HEK293T (cell line): ENCODE data around the gene OR5F1.

ENCODE experiments used
- ARNT ChIP-seq: fragments of 450-650 bp; IDR thresholded peaks from 2 replicates; pipeline ENCODE4 v1.6.1; 2017; ENCODE audit warnings: mild to moderate bottlenecking
- BHLHE40 ChIP-seq: fragments of 450-650 bp; IDR thresholded peaks from 2 replicates; pipeline ENCODE4 v1.6.1; 2016; ENCODE audit warnings: mild to moderate bottlenecking, moderate library complexity, borderline replicate concordance
- CTBP1 ChIP-seq: fragments of 450-650 bp; IDR thresholded peaks from 2 replicates; pipeline ENCODE4 v1.6.1; 2016; ENCODE audit warnings: borderline replicate concordance
- ELF4 ChIP-seq: fragments of 450-650 bp; IDR thresholded peaks from 2 replicates; pipeline ENCODE4 v1.6.1; 2017; ENCODE audit warnings: antibody characterized with exemption
- FOXA1 ChIP-seq: fragments of 450-650 bp; IDR thresholded peaks from 2 replicates; pipeline ENCODE4 v1.6.1; 2016; ENCODE audit warnings: mild to moderate bottlenecking
- FOXK2 ChIP-seq: fragments of 450-650 bp; IDR thresholded peaks from 2 replicates; pipeline ENCODE4 v1.6.1; 2016; ENCODE audit warnings: mild to moderate bottlenecking
- FOXM1 ChIP-seq: fragments of 450-650 bp; IDR thresholded peaks from 2 replicates; pipeline ENCODE4 v1.6.1; 2017; ENCODE audit warnings: mild to moderate bottlenecking, borderline replicate concordance
- HDGF ChIP-seq: fragments of 450-650 bp; IDR thresholded peaks from 2 replicates; pipeline ENCODE4 v1.6.1; 2017; ENCODE audit warnings: antibody characterized with exemption, borderline replicate concordance
- L3MBTL2 ChIP-seq: fragments of 450-650 bp; conservative IDR thresholded peaks from 2 replicates; pipeline ENCODE4 v1.6.1; 2016; ENCODE audit warnings: mild to moderate bottlenecking
- LEF1 ChIP-seq: fragments of 450-650 bp; IDR thresholded peaks from 2 replicates; pipeline ENCODE4 v1.6.1; 2017; ENCODE audit warnings: mild to moderate bottlenecking, borderline replicate concordance
- SP1 ChIP-seq: fragments of 450-650 bp; IDR thresholded peaks from 2 replicates; pipeline ENCODE4 v1.6.1; 2017
- SUZ12 ChIP-seq: fragments of 450-650 bp; IDR thresholded peaks from 2 replicates; pipeline ENCODE4 v1.6.1; 2016; ENCODE audit warnings: mild to moderate bottlenecking
- TARDBP ChIP-seq: fragments of 450-650 bp; IDR thresholded peaks from 2 replicates; pipeline ENCODE4 v1.6.1; 2016
- ZNF384 ChIP-seq: fragments of 450-650 bp; IDR thresholded peaks from 2 replicates; pipeline ENCODE4 v1.6.1; 2016

- TF ChIP-seq BHLHE40: no peak
- no peak for TF ChIP-seq FOXK2
- TF ChIP-seq SP1: no peak
- TF ChIP-seq FOXA1: no peak
- no peak for TF ChIP-seq FOXM1
- TF ChIP-seq ARNT: no peak
- TF ChIP-seq CTBP1: no peak
- TF ChIP-seq L3MBTL2: no peak
- no peak for TF ChIP-seq HDGF
- no peak for TF ChIP-seq SUZ12
- TF ChIP-seq TARDBP: no peak
- TF ChIP-seq LEF1: no peak
- no peak for TF ChIP-seq ELF4
- no peak for TF ChIP-seq ZNF384
Observed at GRCh38 chr11:56013805-56014204, 19.4 kb upstream of the OR5F1 start.
